Measurements from ENCODE around the gene SLC4A7. TPM values are rescaled to one million over a fixed set of nuclear protein-coding genes. Genes with fewer than 3 reads are reported as not detected.

SLC4A7 gene
- total RNA-seq, 4 donors from 2014 or later: 7.5 to 19.8 (median 12.8) TPM

DNA sequence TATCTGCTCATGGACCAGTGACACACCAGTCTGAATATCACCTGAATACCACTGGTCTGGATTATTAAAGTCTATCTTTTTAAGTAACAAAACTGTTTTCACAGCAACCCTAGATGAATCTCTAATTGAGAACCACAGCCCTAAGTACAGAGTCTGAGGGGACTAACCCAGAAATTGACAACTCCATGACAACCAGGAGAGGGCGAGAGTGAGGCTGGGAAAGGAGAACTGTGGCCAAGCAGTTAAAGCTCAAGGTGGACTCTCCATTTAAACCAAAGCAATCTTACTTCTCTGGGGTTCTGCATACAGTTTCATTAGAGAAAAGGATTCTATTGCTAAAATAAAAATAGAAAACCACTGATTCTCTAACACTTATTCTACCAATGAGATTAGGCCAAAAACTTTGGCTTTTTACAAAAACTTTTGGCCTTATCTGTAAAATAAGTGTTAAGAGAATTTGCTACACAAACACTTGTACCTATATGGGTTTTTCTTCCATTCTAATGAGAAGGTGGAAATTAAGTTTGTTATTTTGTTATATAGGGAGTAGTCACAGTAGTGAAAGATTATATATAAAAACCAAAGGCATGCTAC lies 126.4 kb downstream of the SLC4A7 start:
- H3K36me3 ChIP-seq: no peaks in the 10 kb centered on the region
- H3K4me1 ChIP-seq: peaks cover 5 to 6% of the 10 kb centered on the region in 2 donors
- in situ Hi-C loops (cut with MboI; ENCODE audit: low sequenced_read_pairs in 4 of 4) (no loop called here), intact Hi-C loops (cut with DNase I; ENCODE audit: low total_unique reads) (no loop called here)
- DNase-seq (no peak), ATAC-seq (peak in 1 of 2 donors; percentile 64)
- H3K4me3 ChIP-seq: no peak overlapping the region
- no peak overlapping the region for H3K27ac ChIP-seq
- no peaks in the 10 kb centered on the region for H3K27me3 ChIP-seq
- H3K9me3 ChIP-seq: no peaks in the 10 kb centered on the region
- TF ChIP-seq POLR2A (IDR thresholded peaks at IDR 0.05) (no peak), CTCF (IDR thresholded peaks at IDR 0.05 in 4 of 5, conservative IDR thresholded peaks at IDR 0.05 in 1 of 5) (peak in 3 of 5 experiments; percentile 23 to 42 (median 32))

DNA sequence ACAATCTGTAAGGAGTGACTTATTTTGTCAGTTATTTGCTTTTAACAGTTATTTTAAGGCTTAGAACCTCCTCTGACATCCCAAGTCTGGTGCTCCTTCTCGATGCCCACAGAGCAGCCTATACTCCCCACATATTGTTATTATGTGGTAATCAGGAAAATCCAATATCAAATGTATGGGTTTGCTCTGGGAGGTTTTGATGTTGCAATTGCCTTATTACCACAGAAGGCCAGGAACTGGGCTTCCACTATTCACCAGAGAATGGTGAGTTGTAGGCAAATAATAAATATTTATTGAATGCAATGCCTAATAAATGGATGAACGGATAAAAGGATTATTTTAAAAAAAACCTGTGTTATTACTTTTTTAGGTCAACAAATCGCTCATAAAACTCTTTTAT lies 127.2 kb downstream of the SLC4A7 start:
- no peak for TF ChIP-seq POLR2A (IDR thresholded peaks at IDR 0.05)
- no peak for TF ChIP-seq CTCF (IDR thresholded peaks at IDR 0.05 in 4 of 5, conservative IDR thresholded peaks at IDR 0.05 in 1 of 5)
- intact Hi-C loops (cut with DNase I; ENCODE audit: low total_unique reads) (no loop called here), in situ Hi-C loops (cut with MboI; ENCODE audit: low sequenced_read_pairs in 4 of 4) (no loop called here)
- Histone ChIP-seq H3K27me3 (no peaks in the 10 kb centered on the region), H3K4me1 (peaks cover 11 to 12% of the 10 kb centered on the region in 2 donors), H3K36me3 (no peaks in the 10 kb centered on the region), H3K4me3 (no peak overlapping the region), H3K27ac (no peak overlapping the region), H3K9me3 (no peaks in the 10 kb centered on the region)
- ATAC-seq: no peak
- no peak for DNase-seq

- intact Hi-C loops (cut with DNase I; ENCODE audit: low total_unique reads): no loop called here
- TF ChIP-seq CTCF (IDR thresholded peaks at IDR 0.05 in 4 of 5, conservative IDR thresholded peaks at IDR 0.05 in 1 of 5) (no peak), POLR2A (IDR thresholded peaks at IDR 0.05) (no peak)
- H3K4me3 ChIP-seq: no peak overlapping the region
- no peaks in the 10 kb centered on the region for H3K27me3 ChIP-seq
- in situ Hi-C loops (cut with MboI; ENCODE audit: low sequenced_read_pairs in 4 of 4): no loop called here
- H3K9me3 ChIP-seq: no peaks in the 10 kb centered on the region
- H3K36me3 ChIP-seq: no peaks in the 10 kb centered on the region
- ATAC-seq: no peak
- peaks cover 18% of the 10 kb centered on the region in 2 donors for H3K4me1 ChIP-seq
- H3K27ac ChIP-seq: no peak overlapping the region
- no peak for DNase-seq
These were observed 129.5 kb downstream of the SLC4A7 start for GRCh38 chr3:27354588-27355203.

GRCh38 chr3:27354161-27354560 lies 130.0 kb downstream of the SLC4A7 start:
- TF ChIP-seq CTCF (IDR thresholded peaks at IDR 0.05 in 4 of 5, conservative IDR thresholded peaks at IDR 0.05 in 1 of 5) (no peak), POLR2A (IDR thresholded peaks at IDR 0.05) (no peak)
- no peaks in the 10 kb centered on the region for H3K9me3 ChIP-seq
- no peak overlapping the region for H3K4me3 ChIP-seq
- no peaks in the 10 kb centered on the region for H3K36me3 ChIP-seq
- no peak for DNase-seq
- intact Hi-C loops (cut with DNase I; ENCODE audit: low total_unique reads): no loop called here
- H3K4me1 ChIP-seq: peaks cover 16 to 18% of the 10 kb centered on the region in 2 donors
- no peak for ATAC-seq
- in situ Hi-C loops (cut with MboI; ENCODE audit: low sequenced_read_pairs in 4 of 4): no loop called here
- no peak overlapping the region for H3K27ac ChIP-seq
- no peaks in the 10 kb centered on the region for H3K27me3 ChIP-seq

Measured in gastrocnemius medialis (tissue), 4 donors.